Lower leg skin (tissue), 3 donors: Measurements from ENCODE around the gene GDPD4.

Experiments used
- POLR2A ChIP-seq, 2 donors: fragments of 450-650 bp; IDR thresholded peaks; one replicate each; pipeline ENCODE4 v1.6.1; 2016 to 2017; ENCODE audit warnings: antibody characterized with exemption in 2 of 2, mild to moderate bottlenecking in 1 of 2, moderate library complexity in 1 of 2
- TF ChIP-seq, protein P1 (sequence below), 3 donors: fragments of 450-650 bp; IDR thresholded peaks; one replicate each; pipeline ENCODE4 v1.5.1; 2016; ENCODE audit warnings: antibody characterized with exemption in 3 of 3, mild to moderate bottlenecking in 3 of 3, moderate library complexity in 2 of 3

DNA sequence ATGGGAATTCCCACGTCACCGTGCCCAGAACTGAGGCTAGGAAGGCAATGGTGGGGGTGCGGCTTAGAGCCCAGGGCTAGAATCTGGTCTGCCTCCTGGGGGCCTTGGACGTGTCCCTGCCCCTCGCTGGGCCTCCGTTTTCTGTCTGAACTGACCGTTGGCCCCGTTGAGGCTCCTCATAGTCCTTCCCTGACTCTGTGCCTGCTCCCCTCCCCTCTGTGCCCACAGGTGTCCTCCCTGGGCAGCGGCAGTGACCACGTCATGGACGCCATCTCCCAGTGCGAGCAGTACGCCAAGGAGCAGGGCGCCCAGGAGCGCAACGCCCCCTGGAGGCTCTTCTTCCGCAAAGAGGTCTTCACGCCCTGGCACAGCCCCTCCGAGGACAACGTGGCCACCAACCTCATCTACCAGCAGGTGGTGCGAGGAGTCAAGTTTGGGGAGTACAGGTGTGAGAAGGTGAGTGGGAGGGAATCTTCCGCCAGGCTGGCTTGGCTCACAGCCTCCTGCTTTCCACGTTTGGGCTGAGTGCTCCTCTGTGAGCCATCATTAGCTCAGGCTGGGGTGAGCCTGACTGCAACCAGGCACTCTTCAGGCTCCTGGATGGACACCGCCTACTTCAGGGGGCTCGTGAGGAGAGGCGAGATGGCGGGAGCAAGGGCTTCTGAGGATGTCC is 109.5 kb downstream of the GDPD4 start:
- TF ChIP-seq, protein P1, sequence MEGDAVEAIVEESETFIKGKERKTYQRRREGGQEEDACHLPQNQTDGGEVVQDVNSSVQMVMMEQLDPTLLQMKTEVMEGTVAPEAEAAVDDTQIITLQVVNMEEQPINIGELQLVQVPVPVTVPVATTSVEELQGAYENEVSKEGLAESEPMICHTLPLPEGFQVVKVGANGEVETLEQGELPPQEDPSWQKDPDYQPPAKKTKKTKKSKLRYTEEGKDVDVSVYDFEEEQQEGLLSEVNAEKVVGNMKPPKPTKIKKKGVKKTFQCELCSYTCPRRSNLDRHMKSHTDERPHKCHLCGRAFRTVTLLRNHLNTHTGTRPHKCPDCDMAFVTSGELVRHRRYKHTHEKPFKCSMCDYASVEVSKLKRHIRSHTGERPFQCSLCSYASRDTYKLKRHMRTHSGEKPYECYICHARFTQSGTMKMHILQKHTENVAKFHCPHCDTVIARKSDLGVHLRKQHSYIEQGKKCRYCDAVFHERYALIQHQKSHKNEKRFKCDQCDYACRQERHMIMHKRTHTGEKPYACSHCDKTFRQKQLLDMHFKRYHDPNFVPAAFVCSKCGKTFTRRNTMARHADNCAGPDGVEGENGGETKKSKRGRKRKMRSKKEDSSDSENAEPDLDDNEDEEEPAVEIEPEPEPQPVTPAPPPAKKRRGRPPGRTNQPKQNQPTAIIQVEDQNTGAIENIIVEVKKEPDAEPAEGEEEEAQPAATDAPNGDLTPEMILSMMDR (IDR thresholded peaks at IDR 0.05): no peak
- TF ChIP-seq POLR2A (IDR thresholded peaks at IDR 0.05): no peak
